PC-3 (cell line): Measurements from ENCODE around the gene FAM114A1. TPM values are rescaled to one million over a fixed set of nuclear protein-coding genes. Genes with fewer than 3 reads are reported as not detected.

Source experiments
- ATAC-seq: fragments of 200-7000 bp; cut with Tn5 transposase; 2 replicates; pipeline ENCODE4 v1.9.1; 2020; ENCODE audit warnings: mild to moderate bottlenecking, moderate library complexity
- BruUV-seq: library from RNA; stranded (reverse); fragments of 400-500 nt; replicated peaks from 2 replicates; lab custom pipeline; 2021; lab: Mats Ljungman, UMichigan
- CTCF ChIA-PET: fragments of 300-600 bp; sonication (Branson Sonifier 250); formaldehyde crosslinking; loops from one replicate; lab custom pipeline; 2022; ENCODE audit warnings: antibody characterized with exemption; lab: Charles Lee
- POLR2A ChIA-PET: fragments of 300-600 bp; sonication (Branson Sonifier 250); formaldehyde crosslinking; loops from one replicate; lab custom pipeline; 2022; ENCODE audit warnings: antibody characterized with exemption; ENCODE audit not compliant: unreplicated experiment; lab: Charles Lee
- DNase-seq: peaks from one replicate; pipeline ENCODE4 v3.0.0-alpha.2; 2015
- H2AFZ ChIP-seq: fragments of 300-600 bp; sonication (generic); 2 replicates; pipeline ENCODE4 v1.6.0; 2016; ENCODE audit warnings: antibody characterized with exemption, low read length
- H3F3A ChIP-seq: fragments of 300-600 bp; sonication (generic); one replicate; pipeline ENCODE4 v1.6.0; 2017; ENCODE audit warnings: antibody characterized with exemption, low read length, control low read depth, mild to moderate bottlenecking; ENCODE audit not compliant: unreplicated experiment
- H3K27ac ChIP-seq: fragments of 300-600 bp; sonication (generic); 2 replicates; pipeline ENCODE4 v1.5.1; 2016; ENCODE audit warnings: mild to moderate bottlenecking, low read length
- H3K27me3 ChIP-seq: fragments of 300-600 bp; sonication (generic); 2 replicates; pipeline ENCODE4 v1.6.1; 2016; ENCODE audit warnings: low read length, mixed read lengths
- H3K36me3 ChIP-seq: fragments of 300-600 bp; sonication (generic); 2 replicates; pipeline ENCODE4 v1.6.1; 2016; ENCODE audit warnings: low read depth, mixed run types, low read length, mixed read lengths
- H3K4me1 ChIP-seq: fragments of 300-600 bp; sonication (generic); 2 replicates; pipeline ENCODE4 v1.5.1; 2016; ENCODE audit warnings: low read length; ENCODE audit not compliant: insufficient read depth
- H3K4me2 ChIP-seq: fragments of 300-600 bp; sonication (generic); 2 replicates; pipeline ENCODE4 v1.6.0; 2016; ENCODE audit warnings: low read length
- H3K4me3 ChIP-seq: fragments of 300-600 bp; sonication (generic); 2 replicates; pipeline ENCODE4 v1.5.1; 2016; ENCODE audit warnings: mild to moderate bottlenecking, low read length, mixed read lengths
- H3K79me2 ChIP-seq: fragments of 300-600 bp; sonication (generic); 2 replicates; pipeline ENCODE4 v1.6.1; 2017; ENCODE audit warnings: low read length, mixed read lengths
- H3K9ac ChIP-seq: fragments of 300-600 bp; sonication (generic); 2 replicates; pipeline ENCODE4 v1.6.0; 2016; ENCODE audit warnings: mild to moderate bottlenecking, low read length
- H3K9me2 ChIP-seq: fragments of 300-600 bp; sonication (generic); replicated peaks from 2 replicates; pipeline ENCODE4 v1.6.1; 2016; ENCODE audit warnings: mixed run types, low read length, mixed read lengths
- H3K9me3 ChIP-seq: fragments of 300-600 bp; sonication (generic); 2 replicates; pipeline ENCODE4 v1.6.1; 2016; ENCODE audit warnings: low read length, mixed read lengths
- H4K20me1 ChIP-seq: fragments of 300-600 bp; sonication (generic); 2 replicates; pipeline ENCODE4 v1.6.1; 2016; ENCODE audit warnings: low read length, mixed read lengths
- CTCF ChIP-seq: fragments of 300-600 bp; sonication (generic); conservative IDR thresholded peaks from 2 replicates; pipeline ENCODE4 v1.5.1; 2017; ENCODE audit warnings: antibody characterized with exemption, low read depth, mild to moderate bottlenecking, low read length
- EZH2 ChIP-seq: fragments of 300-600 bp; sonication (generic); IDR thresholded peaks from one replicate; pipeline ENCODE4 v1.6.1; 2017; ENCODE audit warnings: antibody characterized with exemption, mild to moderate bottlenecking, low read length; ENCODE audit not compliant: unreplicated experiment
- EZH2phosphoT487 ChIP-seq: fragments of 300-600 bp; sonication (generic); IDR thresholded peaks from 2 replicates; pipeline ENCODE4 v1.6.1; 2018; ENCODE audit warnings: mild to moderate bottlenecking, antibody characterized with exemption, low read length, borderline replicate concordance
- intact Hi-C: fragments of 100-400 bp; cut with micrococcal nuclease; formaldehyde crosslinking; loops from 2 replicates; pipeline ENCODE4 v1.9.0; 2023
- total RNA-seq: library from RNA; depleted of rRNA; stranded (reverse); fragments of >200 nt; gene quantifications from 2 replicates; pipeline ENCODE4 v1.2.3, GENCODE V29; 2014

Gene FAM114A1
- total RNA-seq, 1 experiment from 2014 or later, result 25.0 TPM

GRCh38 chr4:38819569-38819968 lies 48.0 kb upstream of the FAM114A1 start:
- H2AFZ ChIP-seq, result no peak overlapping the region
- ChIA-PET CTCF (no interaction called here), POLR2A (no interaction called here)
- TF ChIP-seq CTCF, result no peak
- TF ChIP-seq EZH2phosphoT487, result no peak
- TF ChIP-seq EZH2, result no peak
- H3K4me2 ChIP-seq, result peak overlapping the region; percentile 40
- no peaks in the 10 kb centered on the region for H3K9me2 ChIP-seq
- peak overlapping the region; percentile 94 for H3K27ac ChIP-seq
- no peak overlapping the region for H3K4me3 ChIP-seq
- H3K9me3 ChIP-seq, result no peaks in the 10 kb centered on the region
- peak; percentile 18; the same call in 1 of the 2 replicates for ATAC-seq
- intact Hi-C loops, result no loop called here
- peak; percentile 70 for DNase-seq
- no peaks in the 10 kb centered on the region for H3K36me3 ChIP-seq
- BruUV-seq, result no TSS peak
- no peaks in the 10 kb centered on the region for H3K27me3 ChIP-seq
- no peaks in the 10 kb centered on the region for H3K79me2 ChIP-seq
- peak overlapping the region; percentile 65 for H3K9ac ChIP-seq
- H3K4me1 ChIP-seq, result peaks cover 24% of the 10 kb centered on the region
- no peaks in the 10 kb centered on the region for H4K20me1 ChIP-seq
- no peaks in the 10 kb centered on the region for H3F3A ChIP-seq

- H3F3A ChIP-seq, result no peaks in the 10 kb centered on the region
- H3K9me3 ChIP-seq, result no peaks in the 10 kb centered on the region
- POLR2A ChIA-PET, result no interaction called here
- peak overlapping the region; percentile 65 for H3K9ac ChIP-seq
- H2AFZ ChIP-seq, result no peak overlapping the region
- peak overlapping the region; percentile 94 for H3K27ac ChIP-seq
- H3K79me2 ChIP-seq, result no peaks in the 10 kb centered on the region
- peaks cover 24% of the 10 kb centered on the region for H3K4me1 ChIP-seq
- H4K20me1 ChIP-seq, result no peaks in the 10 kb centered on the region
- DNase-seq, result peak; percentile 15
- no peak overlapping the region for H3K4me3 ChIP-seq
- TF ChIP-seq CTCF (no peak), EZH2 (no peak), EZH2phosphoT487 (no peak)
- CTCF ChIA-PET, result no interaction called here
- ATAC-seq, result no peak
- H3K4me2 ChIP-seq, result peak overlapping the region; percentile 35; the same call in 1 of the 2 replicates
- H3K9me2 ChIP-seq, result no peaks in the 10 kb centered on the region
- H3K36me3 ChIP-seq, result no peaks in the 10 kb centered on the region
- intact Hi-C loops, result no loop called here
- H3K27me3 ChIP-seq, result no peaks in the 10 kb centered on the region
- BruUV-seq, result no TSS peak
Measured at GRCh38 chr4:38820329-38821061, 47.1 kb upstream of the FAM114A1 start.

GRCh38 chr4:38821739-38822138 lies 45.9 kb upstream of the FAM114A1 start:
- no peaks in the 10 kb centered on the region for H3K79me2 ChIP-seq
- H3K4me3 ChIP-seq, result no peak overlapping the region
- H2AFZ ChIP-seq, result no peak overlapping the region
- no peak for ATAC-seq
- no peaks in the 10 kb centered on the region for H3F3A ChIP-seq
- no peak overlapping the region for H3K9ac ChIP-seq
- peak overlapping the region; percentile 48 for H3K27ac ChIP-seq
- H3K4me2 ChIP-seq, result no peak overlapping the region
- no peaks in the 10 kb centered on the region for H3K27me3 ChIP-seq
- peaks cover 24% of the 10 kb centered on the region for H3K4me1 ChIP-seq
- ChIA-PET CTCF (no interaction called here), POLR2A (no interaction called here)
- no peaks in the 10 kb centered on the region for H3K36me3 ChIP-seq
- TF ChIP-seq CTCF, result no peak
- TF ChIP-seq EZH2phosphoT487, result no peak
- no peak for TF ChIP-seq EZH2
- no peaks in the 10 kb centered on the region for H3K9me2 ChIP-seq
- no peaks in the 10 kb centered on the region for H4K20me1 ChIP-seq
- DNase-seq, result peak; percentile 45
- intact Hi-C loops, result no loop called here
- H3K9me3 ChIP-seq, result no peaks in the 10 kb centered on the region
- no TSS peak for BruUV-seq
